Right kidney (tissue), 1 donor: ENCODE measurements around the gene TSPAN9.
A peak's percentile ranks its signal among the peaks of the same experiment; 100 is the strongest.
"Not testable (repeated sequence)": the region's sequence is repeated elsewhere in the genome, so short reads cannot be mapped to it uniquely, and the experiment has no call there.

Experiments used
- DNase-seq: peaks from one replicate; pipeline ENCODE4 v3.0.0-alpha.2; 2016

Gene TSPAN9

GRCh38 chr12:3042826-3043225 lies 34.4 kb upstream of the TSPAN9 start:
- DNase-seq = no peak

GRCh38 chr12:3043406-3043805 lies 33.8 kb upstream of the TSPAN9 start:
- DNase-seq = no peak

- DNase-seq = no peak
These were observed 33.0 kb upstream of the TSPAN9 start for GRCh38 chr12:3044141-3044630.

- no peak for DNase-seq
These were observed 31.7 kb upstream of the TSPAN9 start for GRCh38 chr12:3045494-3045893.

GRCh38 chr12:3045989-3046388 lies 31.2 kb upstream of the TSPAN9 start:
- no peak for DNase-seq

- DNase-seq = no peak
These were observed 30.6 kb upstream of the TSPAN9 start for GRCh38 chr12:3046441-3047200.

- no peak for DNase-seq
These were observed 29.2 kb upstream of the TSPAN9 start for GRCh38 chr12:3047961-3048360.

- DNase-seq = no peak
These were observed 28.6 kb upstream of the TSPAN9 start for GRCh38 chr12:3048540-3048939.

GRCh38 chr12:3049176-3049575 lies 28.0 kb upstream of the TSPAN9 start:
- no peak for DNase-seq

- DNase-seq = no peak
These were observed 27.4 kb upstream of the TSPAN9 start for GRCh38 chr12:3049611-3050249.

GRCh38 chr12:3054374-3054773 lies 22.8 kb upstream of the TSPAN9 start:
- no peak for DNase-seq

- DNase-seq = no peak
These were observed 22.0 kb upstream of the TSPAN9 start for GRCh38 chr12:3055026-3055703.

GRCh38 chr12:3055704-3056467 lies 21.3 kb upstream of the TSPAN9 start:
- DNase-seq = no peak

GRCh38 chr12:3061059-3061458 lies 16.1 kb upstream of the TSPAN9 start:
- no peak for DNase-seq

- DNase-seq = no peak
These were observed 15.5 kb upstream of the TSPAN9 start for GRCh38 chr12:3061501-3062215.

- DNase-seq = no peak
These were observed 11.9 kb upstream of the TSPAN9 start for GRCh38 chr12:3065300-3065699.

GRCh38 chr12:3065846-3066245 lies 11.3 kb upstream of the TSPAN9 start:
- DNase-seq = not testable (repeated sequence)

GRCh38 chr12:3069714-3070113 lies 7.5 kb upstream of the TSPAN9 start:
- DNase-seq = no peak

- DNase-seq = peak; percentile 33
These were observed 6.1 kb upstream of the TSPAN9 start for GRCh38 chr12:3071107-3071506.

GRCh38 chr12:3071710-3072109 lies 5.5 kb upstream of the TSPAN9 start:
- no peak for DNase-seq

- peak; percentile 67 for DNase-seq
These were observed 3.5 kb upstream of the TSPAN9 start for GRCh38 chr12:3073438-3074250.
